ENCODE data around the gene LIMS2. TPM values are rescaled to one million over a fixed set of nuclear protein-coding genes. Genes with fewer than 3 reads are reported as not detected.

LIMS2 gene
- total RNA-seq, 1 donor from 2014 or later, result 161 TPM

GRCh38 chr2:127614246-127614645, 61.1 kb downstream of the LIMS2 start:
- no peak for TF ChIP-seq CTCF (IDR thresholded peaks at IDR 0.05)
- Histone ChIP-seq H3K27ac (no peak overlapping the region), H3K4me3 (no peak overlapping the region), H3K36me3 (no peaks in the 10 kb centered on the region), H3K4me1 (no peaks in the 10 kb centered on the region), H3K9me3 (no peaks in the 10 kb centered on the region), H3K27me3 (no peaks in the 10 kb centered on the region)
- ATAC-seq, result no peak
- no peak for DNase-seq
- intact Hi-C loops (cut with DNase I), result no loop called here

- ATAC-seq (no peak), DNase-seq (no peak)
- no peaks in the 10 kb centered on the region for H3K27me3 ChIP-seq
- H3K27ac ChIP-seq, result no peak overlapping the region
- H3K9me3 ChIP-seq, result no peaks in the 10 kb centered on the region
- no peaks in the 10 kb centered on the region for H3K4me1 ChIP-seq
- H3K4me3 ChIP-seq, result no peak overlapping the region
- no peak for TF ChIP-seq CTCF (IDR thresholded peaks at IDR 0.05)
- intact Hi-C loops (cut with DNase I), result no loop called here
- H3K36me3 ChIP-seq, result no peaks in the 10 kb centered on the region
Measured at GRCh38 chr2:127612111-127612822, 63.1 kb downstream of the LIMS2 start.

DNA sequence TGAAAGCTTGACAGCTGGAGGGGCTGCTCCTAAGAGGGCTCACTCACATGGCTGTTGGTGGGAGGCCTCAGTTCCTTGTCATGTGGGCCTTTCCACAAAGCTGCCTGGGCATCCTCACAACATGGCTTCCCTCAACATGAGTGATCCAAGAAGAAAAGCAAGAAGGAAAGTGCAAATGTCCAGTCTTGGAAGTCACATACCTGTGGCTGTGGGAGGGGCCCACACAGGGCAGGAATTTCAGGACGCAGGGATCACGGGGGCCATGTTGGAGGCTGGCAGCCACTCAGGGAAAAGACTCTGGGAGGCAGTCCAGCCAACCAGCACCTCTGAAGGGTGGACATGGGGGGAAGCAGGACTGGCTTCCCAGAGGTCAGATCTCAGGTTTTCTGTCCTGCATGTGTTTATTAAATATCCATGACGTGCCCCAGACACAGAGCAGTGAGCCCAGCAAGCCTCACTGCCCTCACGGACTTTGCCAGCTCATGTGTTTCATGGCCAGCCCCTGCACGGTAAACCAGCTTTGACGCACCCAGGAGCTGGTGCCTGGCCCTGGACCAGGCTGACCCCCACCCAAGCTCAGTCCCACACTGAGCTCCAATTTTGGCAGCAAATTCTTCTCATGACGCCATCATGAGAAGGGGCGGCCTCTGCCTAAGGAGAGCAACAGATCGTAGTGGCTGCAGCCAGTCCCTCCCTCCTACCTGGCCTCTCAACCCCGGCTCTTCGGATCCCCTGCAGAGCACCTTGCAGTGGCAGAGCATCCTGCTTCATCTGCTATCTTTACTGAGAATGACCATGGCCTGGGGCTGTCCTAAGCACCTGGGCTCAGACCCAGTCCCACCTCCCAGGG, 64.0 kb downstream of the LIMS2 start:
- DNase-seq, result peak; percentile 32
- no peak overlapping the region for H3K27ac ChIP-seq
- no peak for ATAC-seq
- no peaks in the 10 kb centered on the region for H3K36me3 ChIP-seq
- H3K4me1 ChIP-seq, result no peaks in the 10 kb centered on the region
- H3K27me3 ChIP-seq, result no peaks in the 10 kb centered on the region
- intact Hi-C loops (cut with DNase I), result no loop called here
- no peaks in the 10 kb centered on the region for H3K9me3 ChIP-seq
- no peak overlapping the region for H3K4me3 ChIP-seq
- TF ChIP-seq CTCF (IDR thresholded peaks at IDR 0.05), result no peak

GRCh38 chr2:127610561-127610960, 64.8 kb downstream of the LIMS2 start:
- Histone ChIP-seq H3K4me1 (no peaks in the 10 kb centered on the region), H3K36me3 (no peaks in the 10 kb centered on the region), H3K27ac (no peak overlapping the region), H3K4me3 (no peak overlapping the region), H3K27me3 (no peaks in the 10 kb centered on the region), H3K9me3 (no peaks in the 10 kb centered on the region)
- TF ChIP-seq CTCF (IDR thresholded peaks at IDR 0.05), result no peak
- ATAC-seq (no peak), DNase-seq (peak; percentile 18)
- intact Hi-C loops (cut with DNase I), result no loop called here

- no peak for TF ChIP-seq CTCF (IDR thresholded peaks at IDR 0.05)
- DNase-seq (peak; percentile 48), ATAC-seq (no peak)
- H3K4me1 ChIP-seq, result no peaks in the 10 kb centered on the region
- no peaks in the 10 kb centered on the region for H3K9me3 ChIP-seq
- intact Hi-C loops (cut with DNase I), result no loop called here
- no peaks in the 10 kb centered on the region for H3K36me3 ChIP-seq
- H3K4me3 ChIP-seq, result no peak overlapping the region
- H3K27me3 ChIP-seq, result no peaks in the 10 kb centered on the region
- no peak overlapping the region for H3K27ac ChIP-seq
Measured at GRCh38 chr2:127609818-127610217, 65.5 kb downstream of the LIMS2 start.
